ENCODE results near the gene MPC1. TPM values are rescaled to one million over a fixed set of nuclear protein-coding genes. Genes with fewer than 3 reads are reported as not detected.
A peak's percentile ranks its signal among the peaks of the same experiment; 100 is the strongest.

Gene MPC1
- 37.8 TPM for polyA plus RNA-seq (2013, experiment 1 of 2)
- 40.1 TPM for polyA plus RNA-seq (2013, experiment 2 of 2)

DNA sequence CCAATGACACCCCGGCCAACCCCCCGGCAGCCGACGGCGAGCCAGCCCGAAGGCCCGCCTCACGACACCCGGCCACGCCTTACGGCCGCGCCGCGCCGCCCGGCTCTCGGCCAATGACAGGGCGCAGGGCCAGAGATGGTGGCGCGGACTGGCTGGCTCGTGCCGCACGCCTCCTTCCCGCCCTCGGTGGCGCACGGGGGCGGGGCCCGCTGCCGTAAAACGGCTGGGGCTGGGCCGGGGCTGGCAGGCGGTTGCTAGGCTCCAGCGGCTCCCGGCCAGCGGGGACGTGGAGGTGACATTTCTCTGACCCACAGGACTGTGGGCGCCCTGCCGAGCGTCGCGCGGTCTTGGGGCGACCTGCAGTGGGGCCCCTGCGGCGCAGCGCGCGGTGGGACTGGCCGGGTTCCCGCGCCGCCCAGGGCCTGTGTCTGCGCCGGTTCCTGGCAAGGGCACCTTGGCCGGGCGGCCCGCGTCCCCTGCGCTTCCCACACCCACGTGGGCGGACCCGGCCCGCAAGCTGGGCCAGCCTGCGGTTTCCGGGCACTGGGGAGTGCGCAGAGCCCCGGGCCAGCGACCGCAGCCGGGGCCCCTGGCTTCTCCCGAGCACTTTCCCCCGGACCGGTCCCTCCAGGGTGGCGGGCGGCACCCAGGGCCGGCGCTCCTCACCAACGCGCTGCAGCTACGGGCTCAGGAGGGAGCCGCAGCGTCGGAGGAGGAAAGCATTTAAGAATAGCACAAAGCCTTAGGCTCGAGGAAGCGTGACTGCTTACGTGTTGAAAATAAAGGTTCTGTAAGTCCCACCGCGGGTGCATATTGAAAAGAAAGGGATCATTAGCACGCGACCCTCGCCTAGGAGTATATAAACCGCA, at the start of gene MPC1:
TSS of gene MPC1 (minus strand) at position 8 of the 869 bp plus-strand sequence. CDS start 64 bp downstream, outside the sequence.
- Histone ChIP-seq H3K4me1 (ENCODE audit: control insufficient read depth, insufficient read depth, low read depth, low read length) (peaks cover 7% of the 10 kb centered on the region), H2AFZ (ENCODE audit: low read depth, low read length) (peak within 1 kb of the TSS; percentile 86), H2BK15ac (ENCODE audit: low read depth, poor library complexity, severe bottlenecking) (peak within 1 kb of the TSS; percentile 63), H2BK120ac (ENCODE audit: low read depth, low read length) (no peak within 1 kb of the TSS), H4K91ac (ENCODE audit: low read length) (peak within 1 kb of the TSS; percentile 70), H3K36me3 (ENCODE audit: control insufficient read depth in 1 of 2, insufficient read depth in 2 of 2, low read depth in 1 of 2, low read length in 2 of 2) (no peaks in the 10 kb centered on the region), H3K9ac (ENCODE audit: low read length) (peak within 1 kb of the TSS; percentile 80), H3K23ac (ENCODE audit: low read length in 2 of 2) (peak within 1 kb of the TSS in 1 of 2 experiments; percentile 87), H3K27ac (ENCODE audit: low read length, poor library complexity, severe bottlenecking) (peak within 1 kb of the TSS; percentile 30), H3K4me3 (ENCODE audit: insufficient read depth in 1 of 2, low read depth in 1 of 2, low read length in 2 of 2) (peak within 1 kb of the TSS; percentile 91 to 99), H2AK5ac (ENCODE audit: low read length, severe bottlenecking) (no peak within 1 kb of the TSS), H4K8ac (ENCODE audit: low read length) (peak within 1 kb of the TSS; percentile 78), H3K18ac (ENCODE audit: low read depth in 1 of 2, low read length in 2 of 2) (peak within 1 kb of the TSS; percentile 46 to 52), H3K79me1 (replicated peaks; ENCODE audit: low read length, poor library complexity, severe bottlenecking) (peaks cover 11% of the 10 kb centered on the region), H3K9me3 (ENCODE audit: control insufficient read depth, low read length) (no peaks in the 10 kb centered on the region), H2BK5ac (ENCODE audit: low read depth, low read length, poor library complexity, severe bottlenecking) (no peak within 1 kb of the TSS), H3K4me2 (ENCODE audit: low read length, poor library complexity, severe bottlenecking) (peak within 1 kb of the TSS; percentile 99), H3K14ac (ENCODE audit: low read length in 2 of 2) (peak within 1 kb of the TSS in 1 of 2 experiments; percentile 35), H3K4ac (ENCODE audit: low read depth in 1 of 2, low read length in 2 of 2) (no peak within 1 kb of the TSS), H2BK12ac (ENCODE audit: low read length in 2 of 2) (peak within 1 kb of the TSS in 1 of 2 experiments; percentile 59), H3K27me3 (ENCODE audit: control insufficient read depth in 1 of 2, insufficient read depth in 1 of 2, low read length in 2 of 2) (no peaks in the 10 kb centered on the region)
- peak; percentile 96 for DNase-seq
- WGBS: under 1% methylated on average over 78 of the region's 94 CpGs

DNA sequence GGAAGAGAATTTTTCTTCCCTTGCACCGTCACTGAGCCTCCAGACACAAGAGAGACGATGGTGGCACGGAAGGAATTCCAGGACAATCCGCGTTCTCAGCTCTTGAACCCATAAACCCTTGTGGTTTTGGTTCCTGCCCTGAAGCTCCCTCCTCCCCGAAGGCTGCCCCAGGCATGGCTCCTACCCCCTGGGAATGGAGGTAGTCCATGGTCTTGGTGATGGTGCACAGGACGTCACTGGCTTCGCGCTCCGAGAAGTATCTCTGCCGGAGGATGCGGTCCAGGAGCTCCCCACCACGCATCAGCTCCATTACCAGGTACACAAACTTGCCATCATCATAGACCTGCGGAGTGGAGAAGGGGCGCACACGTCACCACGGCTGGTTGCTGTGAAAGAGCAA, 47.5 kb upstream of the MPC1 start:
- Histone ChIP-seq H2BK5ac (ENCODE audit: low read depth, low read length, poor library complexity, severe bottlenecking) (no peak overlapping the region), H2AK5ac (ENCODE audit: low read length, severe bottlenecking) (no peak overlapping the region), H3K4ac (ENCODE audit: low read depth in 1 of 2, low read length in 2 of 2) (no peak overlapping the region), H2BK15ac (ENCODE audit: low read depth, poor library complexity, severe bottlenecking) (no peak overlapping the region), H3K23ac (ENCODE audit: low read length in 2 of 2) (no peak overlapping the region), H4K8ac (ENCODE audit: low read length) (no peak overlapping the region), H3K4me3 (ENCODE audit: insufficient read depth in 1 of 2, low read depth in 1 of 2, low read length in 2 of 2) (no peak overlapping the region), H2BK120ac (ENCODE audit: low read depth, low read length) (no peak overlapping the region), H3K4me1 (ENCODE audit: control insufficient read depth, insufficient read depth, low read depth, low read length) (no peaks in the 10 kb centered on the region), H2AFZ (ENCODE audit: low read depth, low read length) (no peak overlapping the region), H3K9ac (ENCODE audit: low read length) (no peak overlapping the region), H3K4me2 (ENCODE audit: low read length, poor library complexity, severe bottlenecking) (no peak overlapping the region), H3K14ac (ENCODE audit: low read length in 2 of 2) (no peak overlapping the region), H3K27ac (ENCODE audit: low read length, poor library complexity, severe bottlenecking) (no peak overlapping the region), H3K9me3 (ENCODE audit: control insufficient read depth, low read length) (no peaks in the 10 kb centered on the region), H4K91ac (ENCODE audit: low read length) (no peak overlapping the region), H3K36me3 (ENCODE audit: control insufficient read depth in 1 of 2, insufficient read depth in 2 of 2, low read depth in 1 of 2, low read length in 2 of 2) (peaks cover 0 to 12% of the 10 kb centered on the region in 2 experiments), H3K79me1 (replicated peaks; ENCODE audit: low read length, poor library complexity, severe bottlenecking) (no peaks in the 10 kb centered on the region), H3K18ac (ENCODE audit: low read depth in 1 of 2, low read length in 2 of 2) (no peak overlapping the region), H3K27me3 (ENCODE audit: control insufficient read depth in 1 of 2, insufficient read depth in 1 of 2, low read length in 2 of 2) (no peaks in the 10 kb centered on the region), H2BK12ac (ENCODE audit: low read length in 2 of 2) (no peak overlapping the region)
- DNase-seq: no peak
- over 99% methylated on average over 11 of the region's 17 CpGs for WGBS

DNA sequence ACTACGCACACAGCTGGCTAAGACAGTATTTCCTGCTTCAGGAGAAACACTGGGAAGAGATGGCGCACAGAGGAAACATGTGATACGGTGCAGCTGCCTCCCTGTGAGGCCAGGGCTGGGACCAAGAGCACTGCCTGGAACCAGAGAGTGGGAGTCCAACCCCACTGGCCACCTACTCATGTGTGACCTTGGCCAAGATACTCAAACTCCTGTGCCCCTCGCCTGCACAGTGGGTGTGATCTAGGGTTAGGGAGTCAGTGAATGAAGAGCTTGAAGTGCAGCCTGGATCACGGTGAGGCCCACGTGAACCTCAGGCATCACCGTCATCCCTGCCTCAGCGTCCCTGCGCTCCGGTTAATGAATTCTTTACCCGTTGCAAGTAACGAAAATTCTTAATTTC, 41.7 kb upstream of the MPC1 start:
- Histone ChIP-seq H2BK15ac (ENCODE audit: low read depth, poor library complexity, severe bottlenecking) (no peak overlapping the region), H3K4me2 (ENCODE audit: low read length, poor library complexity, severe bottlenecking) (no peak overlapping the region), H3K4me1 (ENCODE audit: control insufficient read depth, insufficient read depth, low read depth, low read length) (peaks cover 12% of the 10 kb centered on the region), H3K79me1 (replicated peaks; ENCODE audit: low read length, poor library complexity, severe bottlenecking) (no peaks in the 10 kb centered on the region), H3K36me3 (ENCODE audit: control insufficient read depth in 1 of 2, insufficient read depth in 2 of 2, low read depth in 1 of 2, low read length in 2 of 2) (peaks cover 4 to 20% of the 10 kb centered on the region in 2 experiments), H3K23ac (ENCODE audit: low read length in 2 of 2) (no peak overlapping the region), H2BK12ac (ENCODE audit: low read length in 2 of 2) (no peak overlapping the region), H3K14ac (ENCODE audit: low read length in 2 of 2) (no peak overlapping the region), H3K4me3 (ENCODE audit: insufficient read depth in 1 of 2, low read depth in 1 of 2, low read length in 2 of 2) (no peak overlapping the region), H3K27me3 (ENCODE audit: control insufficient read depth in 1 of 2, insufficient read depth in 1 of 2, low read length in 2 of 2) (no peaks in the 10 kb centered on the region), H2AFZ (ENCODE audit: low read depth, low read length) (no peak overlapping the region), H3K27ac (ENCODE audit: low read length, poor library complexity, severe bottlenecking) (no peak overlapping the region), H2BK5ac (ENCODE audit: low read depth, low read length, poor library complexity, severe bottlenecking) (no peak overlapping the region), H3K4ac (ENCODE audit: low read depth in 1 of 2, low read length in 2 of 2) (no peak overlapping the region), H3K9me3 (ENCODE audit: control insufficient read depth, low read length) (no peaks in the 10 kb centered on the region), H2BK120ac (ENCODE audit: low read depth, low read length) (no peak overlapping the region), H4K91ac (ENCODE audit: low read length) (no peak overlapping the region), H3K18ac (ENCODE audit: low read depth in 1 of 2, low read length in 2 of 2) (no peak overlapping the region), H4K8ac (ENCODE audit: low read length) (peak overlapping the region; percentile 60), H3K9ac (ENCODE audit: low read length) (no peak overlapping the region), H2AK5ac (ENCODE audit: low read length, severe bottlenecking) (no peak overlapping the region)
- DNase-seq: no peak
- 90% methylated on average over 12 of the region's 12 CpGs for WGBS

DNA sequence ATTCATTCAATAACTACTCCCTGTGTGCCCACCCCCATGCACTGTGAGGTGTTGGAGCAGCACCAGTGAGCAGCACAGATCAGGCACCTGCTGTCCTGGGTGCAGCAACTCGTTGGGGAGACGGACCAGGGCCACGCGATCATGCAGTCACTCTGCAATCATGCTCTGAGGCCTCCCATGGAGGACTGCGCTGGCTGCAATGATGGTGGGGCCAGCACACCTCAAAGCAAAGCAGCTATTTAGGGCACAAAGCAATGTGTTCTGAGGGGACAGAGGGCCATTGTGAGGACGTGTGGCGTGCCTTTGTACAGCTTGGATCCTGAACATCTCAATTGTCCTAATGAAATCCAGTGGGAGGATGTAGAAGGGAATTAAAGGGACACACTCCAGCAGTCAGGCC, 41.0 kb upstream of the MPC1 start:
- Histone ChIP-seq H3K27ac (ENCODE audit: low read length, poor library complexity, severe bottlenecking) (no peak overlapping the region), H3K9ac (ENCODE audit: low read length) (no peak overlapping the region), H2BK15ac (ENCODE audit: low read depth, poor library complexity, severe bottlenecking) (no peak overlapping the region), H2BK120ac (ENCODE audit: low read depth, low read length) (no peak overlapping the region), H3K27me3 (ENCODE audit: control insufficient read depth in 1 of 2, insufficient read depth in 1 of 2, low read length in 2 of 2) (no peaks in the 10 kb centered on the region), H3K18ac (ENCODE audit: low read depth in 1 of 2, low read length in 2 of 2) (no peak overlapping the region), H4K91ac (ENCODE audit: low read length) (no peak overlapping the region), H3K36me3 (ENCODE audit: control insufficient read depth in 1 of 2, insufficient read depth in 2 of 2, low read depth in 1 of 2, low read length in 2 of 2) (peaks cover 4 to 25% of the 10 kb centered on the region in 2 experiments), H3K14ac (ENCODE audit: low read length in 2 of 2) (no peak overlapping the region), H3K23ac (ENCODE audit: low read length in 2 of 2) (no peak overlapping the region), H3K9me3 (ENCODE audit: control insufficient read depth, low read length) (no peaks in the 10 kb centered on the region), H2AK5ac (ENCODE audit: low read length, severe bottlenecking) (no peak overlapping the region), H3K4me1 (ENCODE audit: control insufficient read depth, insufficient read depth, low read depth, low read length) (peaks cover 15% of the 10 kb centered on the region), H3K4me3 (ENCODE audit: insufficient read depth in 1 of 2, low read depth in 1 of 2, low read length in 2 of 2) (no peak overlapping the region), H2BK12ac (ENCODE audit: low read length in 2 of 2) (no peak overlapping the region), H3K4me2 (ENCODE audit: low read length, poor library complexity, severe bottlenecking) (no peak overlapping the region), H2BK5ac (ENCODE audit: low read depth, low read length, poor library complexity, severe bottlenecking) (no peak overlapping the region), H3K79me1 (replicated peaks; ENCODE audit: low read length, poor library complexity, severe bottlenecking) (no peaks in the 10 kb centered on the region), H4K8ac (ENCODE audit: low read length) (no peak overlapping the region), H3K4ac (ENCODE audit: low read depth in 1 of 2, low read length in 2 of 2) (no peak overlapping the region), H2AFZ (ENCODE audit: low read depth, low read length) (no peak overlapping the region)
- no peak for DNase-seq
- WGBS: 94% methylated on average over 7 of the region's 7 CpGs
